Pancreas (tissue), 10 donors: ENCODE measurements around the gene AHNAK. TPM values are rescaled to one million over a fixed set of nuclear protein-coding genes. Genes with fewer than 3 reads are reported as not detected.

ENCODE experiments used
- ATAC-seq, 4 donors: fragments of 200-7000 bp; cut with Tn5 transposase; one replicate each; pipeline versions ENCODE4 v1.8.0 to v1.9.1; 2020; ENCODE audit warnings: mild to moderate bottlenecking in 4 of 4, moderate library complexity in 4 of 4
- DNase-seq, 6 donors: peaks; one replicate each; pipeline ENCODE4 v3.0.0-alpha.2; 2020
- FAIRE-seq: peaks from 2 replicates; lab custom pipeline; 2012; peaks lifted over from hg19 to GRCh38; lab: Jason Lieb, UNC
- H3K27ac ChIP-seq, 4 donors: fragments of 200-600 bp; sonication (generic); 1 replicate in 3 of 4; 2 replicates in 1 of 4; pipeline versions ENCODE4 v1.5.0 to v1.8.0; 2020
- H3K27me3 ChIP-seq, 4 donors: fragments of 200-600 bp; one replicate each; pipeline ENCODE4 v1.8.0; 2021
- H3K36me3 ChIP-seq, 3 donors: fragments of 200-600 bp; sonication (generic) in 1 of 3; one replicate each; pipeline versions ENCODE4 v1.5.0 to v1.8.0; 2020 to 2021
- H3K4me1 ChIP-seq, 3 donors: fragments of 200-600 bp; one replicate each; pipeline ENCODE4 v1.8.0; 2021
- H3K4me3 ChIP-seq, 4 donors: fragments of 200-600 bp; sonication (generic) in 2 of 4; one replicate each; pipeline versions ENCODE4 v1.5.0 to v1.8.0; 2020 to 2021
- H3K9me3 ChIP-seq, 4 donors: fragments of 200-600 bp; one replicate each; pipeline ENCODE4 v1.8.0; 2021
- CTCF ChIP-seq, 4 donors: fragments of 200-600 bp; sonication (generic) in 3 of 4; IDR thresholded peaks; one replicate each; pipeline versions ENCODE4 v1.5.0 to v1.8.0; 2021; ENCODE audit warnings: antibody characterized with exemption in 4 of 4
- WGBS, 2 donors: extraction: QIAGEN DNeasy Blood & Tissue Kit; methylation state at CpG; one replicate each; pipeline ENCODE4 v1.1.7; 2013; 5-methylcytosine and 5-hydroxymethylcytosine counted together
- intact Hi-C, 3 donors: fragments of 100-400 bp; cut with DNase I; formaldehyde crosslinking; loops; one replicate each; pipeline versions ENCODE4 v1.11.1 to v1.14.2; 2022
- polyA plus RNA-seq, 2 donors: library from polyadenylated mRNA; stranded (reverse); fragments of 200-250 nt; gene quantifications; one replicate each; pipeline ENCODE4 v1.2.3, GENCODE V29; 2013
- total RNA-seq, 6 donors: library from RNA; stranded (reverse); fragmentation: NEBNext Ultra II Directional in 4 of 6; extraction: Animal tissue kit (Norgen Biotek cat#: 25700) in 4 of 6; gene quantifications; one replicate each; pipeline versions ENCODE4 v1.2.1 to v1.2.4, GENCODE V29; 2021 to 2023
- donor health status: healthy with polysubstance abuse.
- donor health status: DM: no; HTN: no; CAD: no; lungs with moderate emphysema.
- donor health status: DM: no; HTN: no; CAD: no.
- donor health status: control.
- donor health status: control.
- donor health status: Bipolar disorder and iron deficiency.
- donor health status: DM: yes; HTN: yes; CAD: no.
- donor health status: DM: no; HTN: no; CAD: no.
- donor health status: DM: no; HTN: no; CAD: no.
- donor health status: DM: yes; HTN: yes; CAD: no.

AHNAK gene
- total and polyA plus RNA-seq, 8 donors: 18.7 to 163 (median 66.8) TPM

- Histone ChIP-seq H3K36me3 (peaks cover 6 to 30% (median 13%) of the 10 kb centered on the region in 3 donors), H3K27me3 (no peaks in the 10 kb centered on the region), H3K4me3 (no peak overlapping the region), H3K9me3 (no peaks in the 10 kb centered on the region), H3K4me1 (no peaks in the 10 kb centered on the region), H3K27ac (no peak overlapping the region)
- DNase-seq (no peak), ATAC-seq (no peak), FAIRE-seq (no peak)
- no peak for TF ChIP-seq CTCF (IDR thresholded peaks at IDR 0.05)
- intact Hi-C loops: no loop called here
- 82 to 85% methylated on average over 2 of the region's 2 CpGs for WGBS, 2 donors
Measured at GRCh38 chr11:62532096-62532495, 14.5 kb downstream of the AHNAK start.

- 81 to 89% methylated on average over 14 of the region's 14 CpGs for WGBS, 2 donors
- no peak for FAIRE-seq
Measured at GRCh38 chr11:62516736-62517371, 29.8 kb downstream of the AHNAK start.

GRCh38 chr11:62514151-62514550, 32.5 kb downstream of the AHNAK start:
- Histone ChIP-seq H3K4me3 (no peak overlapping the region), H3K27ac (no peak overlapping the region), H3K9me3 (no peaks in the 10 kb centered on the region), H3K4me1 (peaks cover 0 to 1% (median 0%) of the 10 kb centered on the region in 3 donors), H3K36me3 (no peaks in the 10 kb centered on the region), H3K27me3 (no peaks in the 10 kb centered on the region)
- intact Hi-C loops: no loop called here
- no peak for TF ChIP-seq CTCF (IDR thresholded peaks at IDR 0.05)
- WGBS, 2 donors: 84 to 91% methylated on average over 7 of the region's 7 CpGs
- DNase-seq: no peak
- no peak for FAIRE-seq
- ATAC-seq: no peak

More at GRCh38 chr11:62516736-62517371, 29.8 kb downstream of the AHNAK start:
- Histone ChIP-seq H3K4me3 (no peak overlapping the region), H3K27ac (no peak overlapping the region), H3K27me3 (no peaks in the 10 kb centered on the region), H3K4me1 (no peaks in the 10 kb centered on the region), H3K9me3 (no peaks in the 10 kb centered on the region), H3K36me3 (no peaks in the 10 kb centered on the region)
- no peak for TF ChIP-seq CTCF (IDR thresholded peaks at IDR 0.05)
- ATAC-seq: no peak
- intact Hi-C loops: no loop called here
- DNase-seq: no peak

GRCh38 chr11:62513626-62514025, 33.0 kb downstream of the AHNAK start:
- Histone ChIP-seq H3K27ac (no peak overlapping the region), H3K36me3 (no peaks in the 10 kb centered on the region), H3K27me3 (no peaks in the 10 kb centered on the region), H3K9me3 (no peaks in the 10 kb centered on the region), H3K4me1 (peaks cover 0 to 6% (median 5%) of the 10 kb centered on the region in 3 donors), H3K4me3 (no peak overlapping the region)
- intact Hi-C loops: no loop called here
- FAIRE-seq (no peak), ATAC-seq (no peak), DNase-seq (no peak)
- TF ChIP-seq CTCF (IDR thresholded peaks at IDR 0.05): no peak
- WGBS, 2 donors: 80 to 91% methylated on average over 10 of the region's 10 CpGs

GRCh38 chr11:62512961-62513360, 33.6 kb downstream of the AHNAK start:
- no peak for DNase-seq
- H3K4me3 ChIP-seq: no peak overlapping the region
- TF ChIP-seq CTCF (IDR thresholded peaks at IDR 0.05): no peak
- H3K4me1 ChIP-seq: peaks cover 5 to 9% (median 6%) of the 10 kb centered on the region in 3 donors
- 60 to 83% methylated on average over 8 of the region's 8 CpGs for WGBS, 2 donors
- ATAC-seq: no peak
- H3K9me3 ChIP-seq: no peaks in the 10 kb centered on the region
- FAIRE-seq: no peak
- intact Hi-C loops: no loop called here
- no peaks in the 10 kb centered on the region for H3K27me3 ChIP-seq
- H3K27ac ChIP-seq: no peak overlapping the region
- H3K36me3 ChIP-seq: no peaks in the 10 kb centered on the region
